HG03354 (cell line): ENCODE measurements around the gene ATP6V0B.

Experiments used
- ATAC-seq: cut with Tn5 transposase; IDR thresholded peaks from one replicate; pipeline ENCODE4 v1.9.1; 2021; ENCODE audit warnings: mild to moderate bottlenecking; ENCODE audit not compliant: unreplicated experiment, poor library complexity, severe bottlenecking

ATP6V0B gene

GRCh38 chr1:43981636-43982035, 6.9 kb downstream of the ATP6V0B start:
- no peak for ATAC-seq

DNA sequence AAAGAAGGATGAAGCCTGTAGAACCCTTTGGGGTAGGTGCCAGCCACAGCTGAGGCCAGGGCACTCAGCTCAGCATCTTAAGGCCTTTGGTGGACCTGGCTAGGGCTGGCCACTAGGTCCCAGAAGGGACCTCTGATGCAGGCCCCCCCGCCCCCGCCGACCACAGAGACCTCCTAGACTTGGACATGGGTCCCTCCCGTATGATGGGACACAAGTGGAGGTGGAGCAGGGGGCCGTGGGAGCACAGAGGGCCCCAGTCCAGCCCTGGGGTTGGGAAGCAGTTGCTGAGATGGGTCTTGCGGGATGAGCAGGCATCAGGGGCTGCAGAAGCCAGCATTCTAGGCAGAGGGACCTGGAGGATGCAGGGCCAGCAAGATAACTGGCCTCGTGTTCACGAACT, 7.5 kb downstream of the ATP6V0B start:
- ATAC-seq = no peak

GRCh38 chr1:43982808-43983207, 8.0 kb downstream of the ATP6V0B start:
- no peak for ATAC-seq

- ATAC-seq = no peak
Measured at GRCh38 chr1:43983253-43983899, 8.6 kb downstream of the ATP6V0B start.

- no peak for ATAC-seq
Measured at GRCh38 chr1:43984855-43985254, 10.1 kb downstream of the ATP6V0B start.

- no peak for ATAC-seq
Measured at GRCh38 chr1:43985984-43986595, 11.3 kb downstream of the ATP6V0B start.

DNA sequence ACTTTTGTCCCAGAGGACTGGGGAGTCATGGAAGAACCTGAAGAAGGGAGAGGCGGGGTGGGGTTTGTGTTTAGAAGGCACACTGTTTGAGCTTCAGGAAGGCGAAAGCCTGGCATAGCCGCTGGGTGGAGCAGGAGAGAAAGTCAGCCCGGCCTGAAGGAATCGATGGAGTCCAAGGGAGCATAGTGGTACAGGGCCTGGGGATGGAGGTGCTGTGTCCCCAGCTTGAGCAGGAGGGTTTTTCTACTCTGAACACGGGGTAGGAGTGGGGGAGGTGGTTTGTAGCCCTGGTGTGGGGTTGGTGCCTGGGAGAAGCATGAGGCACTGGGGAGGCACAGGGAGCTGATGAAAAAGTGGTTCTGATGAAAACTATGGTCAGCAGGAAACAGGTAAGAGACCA, 12.0 kb downstream of the ATP6V0B start:
- ATAC-seq = no peak

DNA sequence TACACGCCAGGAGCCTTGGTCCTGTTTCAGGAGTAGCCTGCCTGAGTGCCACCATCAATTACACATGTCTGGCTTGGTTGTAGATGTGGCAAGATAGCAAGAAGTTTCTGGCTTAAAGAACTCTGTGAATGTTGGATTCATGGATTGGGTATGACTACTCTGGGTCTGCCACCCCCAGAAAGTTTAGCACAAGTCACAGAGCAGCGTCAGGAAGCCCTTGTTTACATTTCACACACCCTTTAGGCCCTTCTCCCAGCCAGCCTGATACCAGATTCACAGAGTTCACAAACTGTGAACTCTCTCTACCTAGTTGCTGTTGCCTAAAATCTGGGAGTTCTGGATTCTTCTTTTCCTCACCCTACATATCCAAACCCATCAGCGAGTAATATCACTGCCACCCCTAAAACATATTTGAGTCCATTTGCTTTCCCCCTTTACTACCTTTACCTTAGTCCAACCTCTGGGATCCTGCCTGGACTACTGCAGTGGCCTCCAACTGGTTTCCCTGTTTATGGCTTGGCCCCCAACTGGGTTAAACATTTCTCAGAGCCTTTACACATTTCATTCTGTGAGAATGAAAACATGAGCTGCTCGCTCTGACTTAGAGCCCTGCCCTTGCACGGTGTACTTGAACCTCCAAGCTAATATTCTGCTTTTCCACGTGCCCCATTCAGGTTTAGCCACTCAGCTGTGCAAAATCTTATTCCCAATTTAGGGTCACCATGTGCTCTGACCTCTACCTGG, 12.6 kb downstream of the ATP6V0B start:
- ATAC-seq = no peak

- no peak for ATAC-seq
Measured at GRCh38 chr1:43990271-43991199, 15.8 kb downstream of the ATP6V0B start.

DNA sequence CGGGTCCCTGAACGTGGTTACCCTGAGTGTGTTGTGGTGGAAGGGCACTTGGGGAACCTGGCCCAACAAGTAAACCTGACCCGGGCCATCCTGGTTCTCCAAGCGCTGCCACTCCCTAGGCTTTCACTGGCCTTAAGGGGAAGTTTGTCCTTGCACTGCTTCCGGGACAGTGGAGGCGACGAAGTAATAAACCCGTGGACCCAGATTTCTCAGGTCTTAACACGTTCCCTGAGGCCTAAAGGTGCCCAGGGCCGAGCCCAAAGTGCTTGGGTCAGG, 16.4 kb downstream of the ATP6V0B start:
- ATAC-seq = peak; percentile 2

- peak; percentile 81 for ATAC-seq
Measured at GRCh38 chr1:43991476-43992231, 16.9 kb downstream of the ATP6V0B start, which contains the start of gene CCDC24. TSS of gene CCDC24 (plus strand) at chr1:43991599. CDS start at chr1:43991879, 280 bp downstream.

- no peak for ATAC-seq
Measured at GRCh38 chr1:43992232-43992995, 17.7 kb downstream of the ATP6V0B start.

GRCh38 chr1:43993206-43993914, 18.6 kb downstream of the ATP6V0B start:
- ATAC-seq = no peak

DNA sequence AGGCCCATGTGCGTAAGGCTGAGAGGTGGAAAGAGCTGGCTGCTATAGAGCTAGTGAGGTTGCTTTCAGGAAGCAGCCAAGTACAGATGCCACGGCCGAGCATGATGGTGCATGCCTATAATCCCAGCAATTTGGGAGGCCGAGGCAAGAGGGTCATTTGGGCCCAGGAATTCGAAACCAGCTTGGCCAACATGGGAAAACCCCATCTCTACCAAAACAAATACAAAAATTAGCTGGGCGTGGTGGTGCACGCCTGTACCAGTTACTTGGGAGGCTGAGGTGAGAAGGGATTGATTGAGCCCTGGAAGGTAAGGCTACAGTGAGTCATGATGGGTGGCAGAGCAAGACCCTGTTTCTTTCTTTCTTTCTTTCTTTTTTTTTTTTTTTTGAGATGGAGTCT, 19.3 kb downstream of the ATP6V0B start:
- ATAC-seq = no peak

- ATAC-seq = no peak
Measured at GRCh38 chr1:43994794-43995790, 20.3 kb downstream of the ATP6V0B start.

DNA sequence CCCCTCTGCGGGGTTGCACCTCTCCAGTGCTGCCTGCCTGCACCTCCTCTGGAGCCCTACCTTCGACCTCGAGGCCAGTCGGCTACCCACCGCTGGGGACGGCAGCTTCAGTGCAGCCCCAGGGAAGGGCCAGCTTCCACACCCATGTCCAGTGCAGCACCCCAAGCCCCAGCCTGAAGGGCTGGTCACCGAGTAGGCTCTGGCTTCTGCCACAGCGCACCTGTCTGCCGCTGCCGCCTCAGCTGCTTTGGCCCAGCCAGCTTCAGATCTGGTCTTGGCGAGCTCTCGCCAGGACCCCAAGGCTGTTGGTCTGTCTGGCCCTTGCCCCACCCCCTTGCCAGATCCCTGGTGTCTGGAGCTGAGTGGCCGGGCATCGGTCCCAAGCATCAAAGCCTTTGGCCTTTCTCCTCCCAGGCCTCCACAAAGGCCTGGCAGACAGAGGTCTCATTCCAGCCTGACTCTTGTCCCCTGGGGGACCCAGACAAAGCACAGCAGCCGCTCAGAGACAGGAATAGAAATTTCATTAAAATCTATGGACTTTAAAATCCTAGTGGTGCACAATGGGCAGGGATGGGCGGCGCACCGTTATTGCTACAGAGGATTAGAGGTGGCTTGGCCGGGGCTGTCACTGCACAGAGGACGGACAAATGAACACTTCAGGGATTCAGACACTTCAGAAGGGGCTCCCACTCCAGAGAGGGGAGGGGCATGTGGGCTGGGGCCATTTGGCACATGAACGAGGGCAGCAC, 21.4 kb downstream of the ATP6V0B start:
- no peak for ATAC-seq
